GM12878 (cell line): ENCODE data around the gene RB1. TPM values are rescaled to one million over a fixed set of nuclear protein-coding genes. Genes with fewer than 3 reads are reported as not detected.

Source experiments
- ATAC-seq: fragments of 200-7000 bp; cut with Tn5 transposase; 3 replicates; pipeline ENCODE4 v1.9.1; 2020; ENCODE audit warnings: mild to moderate bottlenecking, moderate library complexity
- BruUV-seq: library from RNA; stranded (reverse); fragments of 400-500 nt; replicated peaks from 2 replicates; lab custom pipeline; 2021; lab: Mats Ljungman, UMichigan
- CTCF ChIA-PET: fragments of 300-600 bp; sonication (Branson Sonifier 250); formaldehyde crosslinking; extraction: SDS; loops from one replicate; lab custom pipeline; 2021; ENCODE audit warnings: inconsistent platforms; lab: Yijun Ruan, JAX
- POLR2A ChIA-PET: fragments of 350-600 bp; formaldehyde crosslinking; extraction: SDS; loops from one replicate; lab custom pipeline; 2021; ENCODE audit warnings: inconsistent platforms; lab: Charles Lee
- RAD21 ChIA-PET: fragments of 300-600 bp; sonication (Branson Sonifier 250); formaldehyde crosslinking; loops from one replicate; lab custom pipeline; 2023; ENCODE audit warnings: antibody characterized with exemption; ENCODE audit not compliant: unreplicated experiment; lab: Charles Lee
- SMC1A ChIA-PET: fragments of 300-600 bp; sonication (Branson Sonifier 250); formaldehyde crosslinking; loops from one replicate; lab custom pipeline; 2023; ENCODE audit not compliant: unreplicated experiment, uncharacterized antibody; lab: Charles Lee
- DNase-seq: peaks from one replicate; pipeline ENCODE4 v3.0.0-alpha.2; 2011; ENCODE audit warnings: low read depth, low spot score
- FAIRE-seq: peaks from 3 replicates; lab custom pipeline; 2011; peaks lifted over from hg19 to GRCh38; lab: Jason Lieb, UNC
- H2AFZ ChIP-seq: 2 replicates; pipeline ENCODE4 v1.6.0; 2011; ENCODE audit warnings: low read depth, low read length, control low read depth; ENCODE audit not compliant: control insufficient read depth
- H3K27ac ChIP-seq: 2 replicates; pipeline ENCODE4 v1.5.1; 2011; ENCODE audit warnings: control low read depth; ENCODE audit not compliant: control insufficient read depth, insufficient read depth
- H3K27me3 ChIP-seq, 2 experiments: replicated peaks in 1 of 2; 2 replicates each; pipeline versions ENCODE4 v1.6.0 to v1.6.1; 2011; ENCODE audit warnings: low read length in 1 of 2; ENCODE audit not compliant: control insufficient read depth in 2 of 2, insufficient read depth in 2 of 2
- H3K36me3 ChIP-seq, 2 experiments: 2 replicates each; pipeline ENCODE4 v1.5.1; 2011; ENCODE audit warnings: low read length in 1 of 2; ENCODE audit not compliant: control insufficient read depth in 2 of 2, insufficient read depth in 2 of 2
- H3K4me1 ChIP-seq: 2 replicates; pipeline ENCODE4 v1.6.1; 2011; ENCODE audit warnings: mild to moderate bottlenecking, low read length, moderate library complexity, mixed read lengths; ENCODE audit not compliant: control insufficient read depth, insufficient read depth
- H3K4me2 ChIP-seq: 2 replicates; pipeline ENCODE4 v1.6.0; 2011; ENCODE audit warnings: control low read depth; ENCODE audit not compliant: control insufficient read depth, insufficient read depth
- H3K4me3 ChIP-seq: fragments of 200-600 bp; sonication (generic); 2 replicates; pipeline ENCODE4 v1.5.1; 2016
- H3K79me2 ChIP-seq: 2 replicates; pipeline ENCODE4 v1.6.0; 2011; ENCODE audit warnings: low read length; ENCODE audit not compliant: control insufficient read depth, insufficient read depth
- H3K9ac ChIP-seq: 2 replicates; pipeline ENCODE4 v1.8.0; 2011; ENCODE audit warnings: low read length, control low read depth, mixed read lengths; ENCODE audit not compliant: control insufficient read depth, insufficient read depth
- H3K9me3 ChIP-seq: replicated peaks from 3 replicates; pipeline ENCODE4 v1.5.1; 2011; ENCODE audit warnings: mild to moderate bottlenecking, low read length; ENCODE audit not compliant: control insufficient read depth, insufficient read depth
- H4K20me1 ChIP-seq: 2 replicates; pipeline ENCODE4 v1.6.0; 2011; ENCODE audit not compliant: control insufficient read depth, insufficient read depth
- CREB1 ChIP-seq: IDR thresholded peaks from 2 replicates; pipeline ENCODE4 v1.6.1; 2012; ENCODE audit warnings: low read depth, mild to moderate bottlenecking, inconsistent platforms
- CREM ChIP-seq: IDR thresholded peaks from 2 replicates; pipeline ENCODE4 v1.6.1; 2014; ENCODE audit warnings: antibody characterized with exemption, low read depth
- DPF2 ChIP-seq: fragments of 450-650 bp; IDR thresholded peaks from 2 replicates; pipeline ENCODE4 v1.6.1; 2017; ENCODE audit warnings: mild to moderate bottlenecking
- ESRRA ChIP-seq: IDR thresholded peaks from 2 replicates; pipeline ENCODE4 v1.6.1; 2012; ENCODE audit warnings: mild to moderate bottlenecking, low read length, improper control_type of control experiment
- HCFC1 ChIP-seq: fragments of 150-350 bp; IDR thresholded peaks from 2 replicates; pipeline ENCODE4 v1.6.1; 2014; ENCODE audit warnings: low read length
- HDGF ChIP-seq: fragments of 450-650 bp; IDR thresholded peaks from 2 replicates; pipeline ENCODE4 v1.6.1; 2016; ENCODE audit warnings: antibody characterized with exemption
- SMARCA5 ChIP-seq: fragments of 450-650 bp; IDR thresholded peaks from 2 replicates; pipeline ENCODE4 v1.6.1; 2017; ENCODE audit warnings: mild to moderate bottlenecking
- SP1 ChIP-seq: IDR thresholded peaks from one replicate; pipeline ENCODE4 v1.6.1; 2011; ENCODE audit warnings: low read depth, low read length
- SREBF1 ChIP-seq: IDR thresholded peaks from 2 replicates; pipeline ENCODE4 v1.6.1; 2012; ENCODE audit warnings: mild to moderate bottlenecking, low read length
- TARDBP ChIP-seq: IDR thresholded peaks from 2 replicates; pipeline ENCODE4 v1.6.1; 2016; ENCODE audit warnings: borderline replicate concordance
- TBL1XR1 ChIP-seq: IDR thresholded peaks from 2 replicates; pipeline ENCODE4 v1.6.1; 2012; ENCODE audit warnings: low read depth, low read length, improper control_type of control experiment
- USF2 ChIP-seq: IDR thresholded peaks from 2 replicates; pipeline ENCODE4 v1.6.1; 2011; ENCODE audit warnings: low read depth, low read length, improper control_type of control experiment, borderline replicate concordance
- ZBTB4 ChIP-seq: fragments of 450-650 bp; formaldehyde crosslinking; IDR thresholded peaks from 2 replicates; pipeline ENCODE4 v1.4.0; 2022; ENCODE audit warnings: mild to moderate bottlenecking, moderate library complexity
- ZNF24 ChIP-seq: fragments of 450-650 bp; IDR thresholded peaks from 2 replicates; pipeline ENCODE4 v1.6.1; 2017; ENCODE audit warnings: antibody characterized with exemption, mild to moderate bottlenecking
- WGBS: methylation state at CpG from one replicate; pipeline ENCODE4 v1.1.6; 2016; ENCODE audit warnings: low lambda C conversion rate; ENCODE audit not compliant: insufficient replicate concordance, insufficient coverage; ENCODE audit errors: missing lambda C conversion rate; 5-methylcytosine and 5-hydroxymethylcytosine counted together
- in situ Hi-C: fragments of 300-500 bp; cut with MboI; formaldehyde crosslinking; loops from 9 replicates; pipeline ENCODE4 v1.14.3; 2018; ENCODE audit warnings: mixed read lengths
- intact Hi-C: fragments of 100-400 bp; cut with micrococcal nuclease; formaldehyde crosslinking; loops from one replicate; pipeline ENCODE4 v1.14.2; 2022; ENCODE audit not compliant: unreplicated experiment
- polyA plus RNA-seq, 11 experiments: library from polyadenylated mRNA; depleted of rRNA in 4 of 11; unstranded in 6 of 11; stranded (reverse) in 5 of 11; fragments of >200 nt; fragmentation: Nextera tagmentation in 4 of 11; fragmentation: Illumina TruSeq in 1 of 11; extraction: Ambion mirVana in 4 of 11; extraction: Trizol in 1 of 11; gene quantifications; 1 replicate in 1 of 11; 2 replicates in 10 of 11; pipeline versions ENCODE4 v1.2.1 to v1.2.3, GENCODE V29; 2011 to 2016; ENCODE audit warnings: inconsistent platforms in 2 of 11, missing spikeins in 2 of 11, low read depth in 1 of 11
- total RNA-seq, 4 experiments: library from RNA; depleted of rRNA in 3 of 4; stranded (reverse); fragments of >200 nt in 3 of 4; fragmentation: Illumina TruSeq in 1 of 4; extraction: Trizol in 1 of 4; gene quantifications; 2 replicates each; pipeline versions ENCODE4 v1.2.1 to v1.2.3, GENCODE V29; 2013 to 2021

RB1 gene
- total and polyA plus RNA-seq, 10 of the 15 experiments (the other 5 are each of a cell fraction or from before 2014, with no cell fraction given), result 2.8 to 45.0 (median 8.3) TPM

- no peak for TF ChIP-seq TARDBP
- TF ChIP-seq SMARCA5, result 0 out of 2 replicates have a peak, but pooled peaks have one; percentile 8
- no peak for TF ChIP-seq HCFC1
- TF ChIP-seq ZNF24, result peak; percentile 79; the same call in 1 of the 2 replicates
- TF ChIP-seq ZBTB4 (CRISPR knock-in tag), result no peak
Observed at GRCh38 chr13:48304143-48304876, 759 bp downstream of the RB1 start (continued).

DNA sequence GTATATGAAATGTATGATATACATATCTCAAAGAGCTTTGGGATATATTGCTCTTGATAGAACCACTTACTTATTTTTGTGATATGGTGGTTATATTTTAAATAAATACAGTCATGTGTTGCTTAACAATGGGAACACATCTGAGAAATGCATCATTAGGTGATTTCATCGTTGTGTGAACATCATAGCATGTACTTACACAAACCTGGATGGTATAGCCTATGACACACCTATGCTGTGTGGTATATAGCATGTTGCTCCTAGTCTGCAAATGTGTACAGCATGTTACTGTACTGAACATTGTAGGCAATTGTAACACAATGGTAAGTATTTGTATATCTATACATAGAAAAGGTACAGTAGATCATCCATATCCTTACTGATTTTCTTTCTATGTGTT is 7.7 kb downstream of the RB1 start:
- no peak overlapping the region for H3K9ac ChIP-seq
- H3K36me3 ChIP-seq, result peaks cover 0 to 5% of the 10 kb centered on the region in 2 experiments; a peak in 2 of 4 replicates
- no peaks in the 10 kb centered on the region for H4K20me1 ChIP-seq
- no peak for FAIRE-seq
- H3K4me1 ChIP-seq, result no peaks in the 10 kb centered on the region
- no peak for DNase-seq
- no peak for TF ChIP-seq HDGF
- TF ChIP-seq SP1, result no peak
- no peak for TF ChIP-seq CREB1
- TF ChIP-seq DPF2, result no peak
- TF ChIP-seq TBL1XR1, result no peak
- no peak for TF ChIP-seq ESRRA
- TF ChIP-seq USF2, result no peak
- TF ChIP-seq SREBF1, result no peak
- TF ChIP-seq CREM, result no peak
- 97% methylated on average over 1 of the region's 1 CpG for WGBS
- POLR2A ChIA-PET, result no interaction called here
- H3K79me2 ChIP-seq, result peaks cover 19% of the 10 kb centered on the region
- SMC1A ChIA-PET, result interaction anchor here (0.6 to 2.3 kb wide), 6 partner anchors 16 to 184 kb away, joined by 3 to 12 read pairs (median 3); no protein-coding TSS in a partner anchor
- CTCF ChIA-PET, result interaction anchor here (0.7 to 1.2 kb wide), 3 partner anchors 21 to 67 kb away, joined by 3 read pairs; no protein-coding TSS in a partner anchor
- in situ Hi-C loops (no loop called here), intact Hi-C loops (no loop called here)
- H3K4me2 ChIP-seq, result no peak overlapping the region
- RAD21 ChIA-PET, result no interaction called here
- peak; percentile 27; the same call in 2 of the 3 replicates for ATAC-seq
- H2AFZ ChIP-seq, result no peak overlapping the region
- H3K27me3 ChIP-seq, result no peaks in the 10 kb centered on the region
- no peak overlapping the region for H3K4me3 ChIP-seq
- BruUV-seq, result no TSS peak
- no peaks in the 10 kb centered on the region; the same call in 2 of the 3 replicates for H3K9me3 ChIP-seq
- H3K27ac ChIP-seq, result no peak overlapping the region
